ENCODE data around the gene RPS16.
A peak's percentile ranks its signal among the peaks of the same experiment; 100 is the strongest.

The RPS16 gene

GRCh38 chr19:39475748-39476147, 40.0 kb upstream of the RPS16 start:
- in situ Hi-C loops (cut with HindIII; ENCODE audit: low sequenced_read_pairs) = no loop called here
- no peak for DNase-seq (ENCODE audit: low read depth)
- no peak overlapping the region for H3K4me3 ChIP-seq (ENCODE audit: low read depth, low read length)
- TF ChIP-seq, protein P1, sequence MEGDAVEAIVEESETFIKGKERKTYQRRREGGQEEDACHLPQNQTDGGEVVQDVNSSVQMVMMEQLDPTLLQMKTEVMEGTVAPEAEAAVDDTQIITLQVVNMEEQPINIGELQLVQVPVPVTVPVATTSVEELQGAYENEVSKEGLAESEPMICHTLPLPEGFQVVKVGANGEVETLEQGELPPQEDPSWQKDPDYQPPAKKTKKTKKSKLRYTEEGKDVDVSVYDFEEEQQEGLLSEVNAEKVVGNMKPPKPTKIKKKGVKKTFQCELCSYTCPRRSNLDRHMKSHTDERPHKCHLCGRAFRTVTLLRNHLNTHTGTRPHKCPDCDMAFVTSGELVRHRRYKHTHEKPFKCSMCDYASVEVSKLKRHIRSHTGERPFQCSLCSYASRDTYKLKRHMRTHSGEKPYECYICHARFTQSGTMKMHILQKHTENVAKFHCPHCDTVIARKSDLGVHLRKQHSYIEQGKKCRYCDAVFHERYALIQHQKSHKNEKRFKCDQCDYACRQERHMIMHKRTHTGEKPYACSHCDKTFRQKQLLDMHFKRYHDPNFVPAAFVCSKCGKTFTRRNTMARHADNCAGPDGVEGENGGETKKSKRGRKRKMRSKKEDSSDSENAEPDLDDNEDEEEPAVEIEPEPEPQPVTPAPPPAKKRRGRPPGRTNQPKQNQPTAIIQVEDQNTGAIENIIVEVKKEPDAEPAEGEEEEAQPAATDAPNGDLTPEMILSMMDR (IDR thresholded peaks at IDR 0.05; ENCODE audit: low read depth, low read length, missing control alignments) = no peak

DNA sequence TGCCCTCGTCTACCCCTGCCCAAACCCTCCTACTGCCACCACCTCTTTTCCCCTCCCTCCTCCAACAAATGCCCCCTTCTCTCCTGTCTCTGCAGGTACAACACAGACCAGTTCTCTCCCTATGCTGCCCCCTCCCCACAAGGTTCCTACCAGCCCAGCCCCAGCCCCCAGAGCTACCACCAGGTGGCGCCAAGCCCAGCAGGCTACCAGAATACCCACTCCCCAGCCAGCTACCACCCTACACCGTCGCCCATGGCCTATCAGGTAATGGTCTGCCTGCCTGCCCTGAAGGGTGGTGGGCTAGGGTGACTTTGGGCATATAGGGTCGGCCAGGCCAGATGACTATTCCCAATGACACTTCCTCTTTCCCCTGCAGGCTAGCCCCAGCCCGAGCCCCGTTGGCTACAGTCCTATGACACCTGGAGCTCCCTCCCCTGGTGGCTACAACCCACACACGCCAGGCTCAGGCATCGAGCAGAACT, 38.4 kb upstream of the RPS16 start:
- in situ Hi-C loops (cut with HindIII; ENCODE audit: low sequenced_read_pairs) = no loop called here
- TF ChIP-seq, protein P1 (IDR thresholded peaks at IDR 0.05; ENCODE audit: low read depth, low read length, missing control alignments) = peak; percentile 91
- no peak overlapping the region for H3K4me3 ChIP-seq (ENCODE audit: low read depth, low read length)
- DNase-seq (ENCODE audit: low read depth) = no peak

- in situ Hi-C loops (cut with HindIII; ENCODE audit: low sequenced_read_pairs) = no loop called here
- no peak overlapping the region for H3K4me3 ChIP-seq (ENCODE audit: low read depth, low read length)
- TF ChIP-seq, protein P1 (IDR thresholded peaks at IDR 0.05; ENCODE audit: low read depth, low read length, missing control alignments) = no peak
- no peak for DNase-seq (ENCODE audit: low read depth)
Measured at GRCh38 chr19:39473443-39473960, 37.8 kb upstream of the RPS16 start.

- in situ Hi-C loops (cut with HindIII; ENCODE audit: low sequenced_read_pairs) = no loop called here
- no peak for DNase-seq (ENCODE audit: low read depth)
- TF ChIP-seq, protein P1 (IDR thresholded peaks at IDR 0.05; ENCODE audit: low read depth, low read length, missing control alignments) = no peak
- no peak overlapping the region for H3K4me3 ChIP-seq (ENCODE audit: low read depth, low read length)
Measured at GRCh38 chr19:39472746-39473442, 37.1 kb upstream of the RPS16 start.

GRCh38 chr19:39471756-39472536, 36.2 kb upstream of the RPS16 start:
- no peak overlapping the region for H3K4me3 ChIP-seq (ENCODE audit: low read depth, low read length)
- TF ChIP-seq, protein P1 (IDR thresholded peaks at IDR 0.05; ENCODE audit: low read depth, low read length, missing control alignments) = no peak
- no peak for DNase-seq (ENCODE audit: low read depth)
- in situ Hi-C loops (cut with HindIII; ENCODE audit: low sequenced_read_pairs) = no loop called here

- TF ChIP-seq, protein P1 (IDR thresholded peaks at IDR 0.05; ENCODE audit: low read depth, low read length, missing control alignments) = no peak
- no peak overlapping the region for H3K4me3 ChIP-seq (ENCODE audit: low read depth, low read length)
- no peak for DNase-seq (ENCODE audit: low read depth)
- in situ Hi-C loops (cut with HindIII; ENCODE audit: low sequenced_read_pairs) = no loop called here
Measured at GRCh38 chr19:39470724-39471339, 35.1 kb upstream of the RPS16 start.
